H1 (cell line): ENCODE data around the gene NOVA1. TPM values are rescaled to one million over a fixed set of nuclear protein-coding genes. Genes with fewer than 3 reads are reported as not detected.

Experiments used
- CTCF ChIA-PET: fragments of 300-600 bp; sonication (Branson Sonifier 250); formaldehyde crosslinking; loops from one replicate; lab custom pipeline; 2021; ENCODE audit not compliant: partially characterized antibody; lab: Charles Lee
- POLR2A ChIA-PET: fragments of 300-600 bp; sonication (Branson Sonifier 250); formaldehyde crosslinking; loops from one replicate; lab custom pipeline; 2021; ENCODE audit warnings: inconsistent platforms; ENCODE audit not compliant: partially characterized antibody; lab: Charles Lee
- DNase-seq, 2 experiments: peaks; one replicate each; pipeline versions ENCODE4 v3.0.0 to v3.0.0-alpha.2; 2010 to 2022; ENCODE audit warnings: low spot score in 2 of 2, low read depth in 1 of 2, mixed read lengths in 1 of 2
- FAIRE-seq: peaks from 2 replicates; lab custom pipeline; 2011; peaks lifted over from hg19 to GRCh38; lab: Jason Lieb, UNC
- H2AFZ ChIP-seq: 2 replicates; pipeline ENCODE4 v1.8.1; 2012; ENCODE audit warnings: low read length, inconsistent platforms
- H2AK5ac ChIP-seq: 2 replicates; pipeline ENCODE4 v1.6.1; 2013; ENCODE audit warnings: low read depth, low read length
- H2BK120ac ChIP-seq: replicated peaks from 2 replicates; pipeline ENCODE3; 2013; ENCODE audit warnings: low read depth, low read length, inconsistent platforms
- H2BK12ac ChIP-seq: 2 replicates; pipeline ENCODE4 v1.6.1; 2013; ENCODE audit warnings: low read depth, low read length
- H2BK15ac ChIP-seq: 2 replicates; pipeline ENCODE4 v1.6.1; 2013; ENCODE audit warnings: low read length
- H2BK20ac ChIP-seq: 2 replicates; pipeline ENCODE4 v1.6.1; 2013; ENCODE audit warnings: low read length
- H2BK5ac ChIP-seq: 2 replicates; pipeline ENCODE4 v1.6.1; 2013; ENCODE audit warnings: low read depth, low read length
- H3K14ac ChIP-seq: 2 replicates; pipeline ENCODE4 v1.6.1; 2013; ENCODE audit warnings: inconsistent platforms; ENCODE audit not compliant: insufficient read length
- H3K18ac ChIP-seq: 2 replicates; pipeline ENCODE4 v1.6.1; 2013; ENCODE audit warnings: low read length; ENCODE audit errors: extremely low read depth
- H3K23ac ChIP-seq: 2 replicates; pipeline ENCODE4 v1.6.1; 2013; ENCODE audit warnings: inconsistent platforms; ENCODE audit not compliant: insufficient read length
- H3K23me2 ChIP-seq: 2 replicates; pipeline ENCODE4 v1.6.1; 2013; ENCODE audit warnings: low read depth, low read length
- H3K27ac ChIP-seq: 2 replicates; pipeline ENCODE4 v1.6.1; 2011; ENCODE audit warnings: low read depth, low read length, inconsistent platforms
- H3K27me3 ChIP-seq, 4 experiments: replicated peaks in 1 of 4; 1 replicate in 1 of 4; 2 replicates in 3 of 4; pipeline versions ENCODE4 v1.6.1 to v1.8.1; 2011 to 2013; ENCODE audit warnings: low read length in 3 of 4, mild to moderate bottlenecking in 3 of 4, inconsistent platforms in 2 of 4, mixed read lengths in 2 of 4, moderate library complexity in 1 of 4; ENCODE audit not compliant: control insufficient read depth in 3 of 4, insufficient read depth in 3 of 4; ENCODE audit errors: extremely low read depth in 1 of 4
- H3K36me3 ChIP-seq, 4 experiments: 2 replicates each; pipeline versions ENCODE4 v1.6.1 to v1.8.1; 2011 to 2013; ENCODE audit warnings: mild to moderate bottlenecking in 4 of 4, low read length in 3 of 4, moderate library complexity in 2 of 4, control low read depth in 1 of 4, inconsistent platforms in 1 of 4; ENCODE audit not compliant: insufficient read depth in 4 of 4, control insufficient read depth in 2 of 4
- H3K4ac ChIP-seq: replicated peaks from 2 replicates; pipeline ENCODE3; 2013; ENCODE audit warnings: low read length, low read depth, mixed read lengths, inconsistent platforms; ENCODE audit not compliant: insufficient read length
- H3K4me1 ChIP-seq, 4 experiments: replicated peaks in 1 of 4; 1 replicate in 1 of 4; 2 replicates in 3 of 4; pipeline versions ENCODE4 v1.6.1 to v1.8.1; 2011 to 2013; ENCODE audit warnings: low read length in 3 of 4, inconsistent platforms in 2 of 4, mixed read lengths in 1 of 4; ENCODE audit not compliant: insufficient read depth in 4 of 4, control insufficient read depth in 3 of 4
- H3K4me2 ChIP-seq, 2 experiments: 2 replicates each; pipeline versions ENCODE4 v1.6.1 to v1.8.1; 2011 to 2013; ENCODE audit warnings: low read depth in 2 of 2, low read length in 2 of 2, control low read depth in 1 of 2, inconsistent platforms in 1 of 2, mild to moderate bottlenecking in 1 of 2; ENCODE audit not compliant: insufficient read depth in 1 of 2
- H3K4me3 ChIP-seq, 4 experiments: fragments of 200-600, 300-600 bp in 1 of 4; sonication (generic), shearing (Covaris generic), sonication (Bioruptor Twin) in 1 of 4; 2 replicates each; pipeline versions ENCODE4 v1.5.1 to v1.8.1; 2011 to 2016; ENCODE audit warnings: low read length in 4 of 4, low read depth in 3 of 4, control low read depth in 2 of 4, inconsistent platforms in 2 of 4, mild to moderate bottlenecking in 2 of 4, mixed read lengths in 1 of 4, moderate library complexity in 1 of 4; ENCODE audit not compliant: insufficient read depth in 2 of 4; ENCODE audit errors: extremely low read depth in 1 of 4
- H3K56ac ChIP-seq: replicated peaks from 2 replicates; pipeline ENCODE3; 2013; ENCODE audit warnings: low read depth, mild to moderate bottlenecking, mixed read lengths, low read length, inconsistent platforms; ENCODE audit not compliant: insufficient read length
- H3K79me1 ChIP-seq: 2 replicates; pipeline ENCODE4 v1.6.1; 2013; ENCODE audit warnings: low read depth, low read length, control low read depth
- H3K79me2 ChIP-seq, 2 experiments: 2 replicates each; pipeline versions ENCODE4 v1.6.1 to v1.8.1; 2012 to 2013; ENCODE audit warnings: low read length in 2 of 2, mild to moderate bottlenecking in 2 of 2, inconsistent platforms in 1 of 2; ENCODE audit not compliant: insufficient read depth in 2 of 2, control insufficient read depth in 1 of 2
- H3K9ac ChIP-seq, 4 experiments: replicated peaks in 1 of 4; 1 replicate in 1 of 4; 2 replicates in 3 of 4; pipeline versions ENCODE4 v1.6.1 to v1.8.1; 2011 to 2013; ENCODE audit warnings: low read depth in 3 of 4, low read length in 3 of 4, control low read depth in 2 of 4, mild to moderate bottlenecking in 2 of 4, moderate library complexity in 2 of 4, inconsistent platforms in 1 of 4; ENCODE audit errors: extremely low read depth in 1 of 4
- H3K9me3 ChIP-seq, 2 experiments: 2 replicates each; pipeline versions ENCODE4 v1.6.1 to v1.8.1; 2012 to 2013; ENCODE audit warnings: mild to moderate bottlenecking in 2 of 2, moderate library complexity in 2 of 2, control low read depth in 1 of 2, inconsistent platforms in 1 of 2, low read depth in 1 of 2, low read length in 1 of 2, mixed read lengths in 1 of 2; ENCODE audit not compliant: insufficient read depth in 2 of 2
- H4K20me1 ChIP-seq, 2 experiments: replicated peaks in 1 of 2; 2 replicates each; pipeline versions ENCODE3 to v1.8.1; 2011 to 2013; ENCODE audit warnings: inconsistent platforms in 2 of 2, low read length in 2 of 2, mild to moderate bottlenecking in 1 of 2; ENCODE audit not compliant: insufficient read depth in 2 of 2, control insufficient read depth in 1 of 2
- H4K5ac ChIP-seq: 2 replicates; pipeline ENCODE4 v1.6.1; 2013; ENCODE audit warnings: low read length, low read depth, mixed read lengths, inconsistent platforms; ENCODE audit not compliant: insufficient read length
- H4K8ac ChIP-seq: 2 replicates; pipeline ENCODE4 v1.8.0; 2013; ENCODE audit warnings: mild to moderate bottlenecking, moderate library complexity, low read length, inconsistent platforms; ENCODE audit not compliant: insufficient read depth; ENCODE audit errors: extremely low read depth
- H4K91ac ChIP-seq: replicated peaks from 2 replicates; pipeline ENCODE3; 2013; ENCODE audit warnings: low read length, mixed read lengths, inconsistent platforms; ENCODE audit not compliant: insufficient read length
- CBX8 ChIP-seq: fragments of 300-800, 300-1000 bp; sonication (generic); IDR thresholded peaks from 2 replicates; pipeline ENCODE4 v1.7.1; 2016; ENCODE audit warnings: low read depth, low read length, borderline replicate concordance
- CHD1 ChIP-seq: IDR thresholded peaks from 2 replicates; pipeline ENCODE4 v1.6.1; 2012; ENCODE audit warnings: low read depth, low read length, improper control_type of control experiment
- CTCF ChIP-seq, 3 experiments: IDR thresholded peaks; 1 replicate in 2 of 3; 2 replicates in 1 of 3; pipeline versions ENCODE4 v1.5.1 to v1.6.1; 2011; ENCODE audit warnings: low read length in 3 of 3, mild to moderate bottlenecking in 3 of 3, inconsistent platforms in 2 of 3, low read depth in 1 of 3, moderate library complexity in 1 of 3; ENCODE audit not compliant: insufficient read depth in 1 of 3; ENCODE audit errors: control extremely low read depth in 1 of 3
- E2F6 ChIP-seq: IDR thresholded peaks from 2 replicates; pipeline ENCODE4 v1.6.1; 2012; ENCODE audit warnings: inconsistent platforms
- JUND ChIP-seq: IDR thresholded peaks from 2 replicates; pipeline ENCODE4 v1.6.1; 2011; ENCODE audit warnings: mild to moderate bottlenecking, improper control_type of control experiment, low read length
- KDM4A ChIP-seq: IDR thresholded peaks from one replicate; pipeline ENCODE4 v1.7.1; 2012; ENCODE audit warnings: low read depth, mild to moderate bottlenecking, moderate library complexity, low read length, inconsistent platforms; ENCODE audit not compliant: severe bottlenecking
- POLR2A ChIP-seq, 2 experiments: IDR thresholded peaks; 1 replicate in 1 of 2; 2 replicates in 1 of 2; pipeline ENCODE4 v1.6.1; 2011; ENCODE audit warnings: low read depth in 2 of 2, low read length in 2 of 2, mild to moderate bottlenecking in 2 of 2; ENCODE audit errors: control extremely low read depth in 1 of 2
- RBBP5 ChIP-seq: IDR thresholded peaks from 2 replicates; pipeline ENCODE4 v1.7.1; 2012; ENCODE audit warnings: low read depth, mild to moderate bottlenecking, inconsistent platforms, low read length, moderate library complexity, borderline replicate concordance
- SIRT6 ChIP-seq: IDR thresholded peaks from one replicate; pipeline ENCODE4 v1.7.1; 2012; ENCODE audit warnings: low read length, inconsistent platforms
- YY1 ChIP-seq: IDR thresholded peaks from 2 replicates; pipeline ENCODE4 v1.6.1; 2011; ENCODE audit warnings: low read depth, mild to moderate bottlenecking, low read length
- WGBS, 2 experiments: shearing (Covaris generic) in 1 of 2; methylation state at CpG; one replicate each; pipeline versions ENCODE4 v1.1.6 to v1.1.7; 2013 to 2015; ENCODE audit warnings: low lambda C conversion rate in 2 of 2, mixed read lengths in 2 of 2, inconsistent platforms in 1 of 2, low coverage in 1 of 2, missing lambda C conversion rate in 1 of 2; ENCODE audit not compliant: insufficient replicate concordance in 2 of 2, insufficient coverage in 1 of 2, insufficient read length in 1 of 2; ENCODE audit errors: extremely low coverage in 1 of 2, missing lambda C conversion rate in 1 of 2; 5-methylcytosine and 5-hydroxymethylcytosine counted together
- polyA plus RNA-seq, 7 experiments: library from polyadenylated mRNA; depleted of rRNA in 3 of 7; stranded (reverse) in 5 of 7; unstranded in 2 of 7; fragments of >200 nt in 5 of 7; fragments of 200-250 nt in 2 of 7; gene quantifications; 1 replicate in 5 of 7; 2 replicates in 1 of 7; 4 replicates in 1 of 7; pipeline versions ENCODE4 v1.2.1 to v1.2.3, GENCODE V29; 2011 to 2013; ENCODE audit warnings: missing spikeins in 2 of 7, mixed read lengths in 2 of 7
- total RNA-seq: library from RNA; stranded (reverse); fragmentation: NEBNext Ultra II Directional; extraction: Animal tissue kit (Norgen Biotek cat#: 25700); gene quantifications from 2 replicates; pipeline ENCODE4 v1.2.1, GENCODE V29; 2021

The NOVA1 gene
- total and polyA plus RNA-seq, 2 of the 8 experiments (the other 6 are each of a cell fraction or from before 2014, with no cell fraction given), result 6.8 to 12.7 TPM

DNA sequence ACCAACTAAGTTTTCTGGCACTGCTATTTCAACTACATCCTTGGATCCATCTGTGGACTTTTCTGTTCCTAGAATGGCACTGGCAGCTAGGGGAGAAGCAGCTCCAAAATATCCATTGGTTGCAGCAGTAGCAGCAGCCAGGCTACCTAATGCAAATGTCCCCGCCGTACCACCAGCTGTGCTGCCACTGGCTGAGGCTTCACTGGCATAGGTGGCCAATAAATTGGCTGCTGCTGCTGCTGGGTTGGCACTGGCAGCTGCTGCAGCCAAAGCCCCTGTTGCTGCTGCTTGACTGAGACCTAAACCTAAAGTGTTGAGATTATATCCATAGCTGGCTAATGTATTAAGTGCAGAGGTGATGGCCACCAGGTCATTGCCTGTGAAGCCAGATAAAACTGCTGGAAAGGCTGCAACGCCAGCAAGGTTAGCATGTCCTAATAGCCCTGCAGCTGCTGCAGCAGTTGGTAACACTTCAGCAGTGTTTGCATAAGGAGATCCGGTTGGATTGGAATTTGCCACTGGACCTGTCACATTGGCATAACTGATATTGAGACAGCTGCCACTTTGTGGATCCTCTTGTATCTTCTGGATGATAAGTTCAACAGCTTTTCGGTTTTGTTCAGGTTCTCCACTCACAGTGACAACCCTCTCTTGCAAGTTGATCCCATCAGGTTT lies 149.5 kb downstream of the NOVA1 start:
- Histone ChIP-seq H4K5ac (no peak overlapping the region), H3K36me3 (no peaks in the 10 kb centered on the region), H3K4me3 (no peak overlapping the region), H3K79me2 (no peaks in the 10 kb centered on the region), H3K4me1 (0 out of 7 replicates have a peak, but pooled peaks cover 0 to 2% (median 0%) of the 10 kb centered on the region in 4 experiments), H4K91ac (no peak overlapping the region), H3K4ac (no peak overlapping the region), H2BK120ac (no peak overlapping the region), H2BK20ac (no peak overlapping the region), H3K23ac (no peak overlapping the region), H2BK5ac (no peak overlapping the region), H3K18ac (no peak overlapping the region), H3K9ac (no peak overlapping the region), H3K4me2 (no peak overlapping the region), H3K27me3 (no peaks in the 10 kb centered on the region), H2AFZ (no peak overlapping the region), H4K8ac (no peak overlapping the region), H3K9me3 (no peaks in the 10 kb centered on the region), H4K20me1 (no peaks in the 10 kb centered on the region), H2BK15ac (no peak overlapping the region), H3K27ac (no peak overlapping the region), H3K14ac (no peak overlapping the region), H2BK12ac (no peak overlapping the region), H3K56ac (no peak overlapping the region), H2AK5ac (no peak overlapping the region), H3K79me1 (no peaks in the 10 kb centered on the region), H3K23me2 (no peaks in the 10 kb centered on the region)
- CTCF ChIA-PET, result no interaction called here
- FAIRE-seq (no peak), DNase-seq (no peak)
- POLR2A ChIA-PET, result no interaction called here
- WGBS, 2 experiments, result 91% methylated on average over 5 of the region's 5 CpGs; no CpG with 5 or more reads in 1 of the 2 experiments
- TF ChIP-seq CTCF (IDR thresholded peaks at IDR 0.05; ENCODE audit: control extremely low read depth in 1 of 3, insufficient read depth in 1 of 3, low read depth in 1 of 3, low read length in 3 of 3), result no peak
- no peak for TF ChIP-seq CHD1
- no peak for TF ChIP-seq KDM4A
- no peak for TF ChIP-seq YY1
- no peak for TF ChIP-seq E2F6
- no peak for TF ChIP-seq RBBP5
- no peak for TF ChIP-seq POLR2A (IDR thresholded peaks at IDR 0.05; ENCODE audit: control extremely low read depth in 1 of 2, low read depth in 2 of 2, low read length in 2 of 2)
- no peak for TF ChIP-seq JUND
- TF ChIP-seq CBX8, result no peak
- no peak for TF ChIP-seq SIRT6
